Endometrial microvascular endothelial cells (primary cell): ENCODE results near the gene FGD5. TPM values are rescaled to one million over a fixed set of nuclear protein-coding genes. Genes with fewer than 3 reads are reported as not detected.

ENCODE experiments used
- in situ Hi-C: cut with HindIII; loops from 2 replicates; pipeline ENCODE4 v1.10.0; 2017; ENCODE audit warnings: low sequenced_read_pairs, low pct_unique_long_range_greater_than_20kb; ENCODE audit errors: inconsistent ontology term
- total RNA-seq: library from RNA; depleted of rRNA; stranded (reverse); fragments of >200 nt; gene quantifications from one replicate; pipeline ENCODE4 v1.2.3, GENCODE V29; 2015; ENCODE audit errors: inconsistent ontology term

Gene FGD5
- total RNA-seq, 1 donor from 2014 or later: 57.0 TPM

DNA sequence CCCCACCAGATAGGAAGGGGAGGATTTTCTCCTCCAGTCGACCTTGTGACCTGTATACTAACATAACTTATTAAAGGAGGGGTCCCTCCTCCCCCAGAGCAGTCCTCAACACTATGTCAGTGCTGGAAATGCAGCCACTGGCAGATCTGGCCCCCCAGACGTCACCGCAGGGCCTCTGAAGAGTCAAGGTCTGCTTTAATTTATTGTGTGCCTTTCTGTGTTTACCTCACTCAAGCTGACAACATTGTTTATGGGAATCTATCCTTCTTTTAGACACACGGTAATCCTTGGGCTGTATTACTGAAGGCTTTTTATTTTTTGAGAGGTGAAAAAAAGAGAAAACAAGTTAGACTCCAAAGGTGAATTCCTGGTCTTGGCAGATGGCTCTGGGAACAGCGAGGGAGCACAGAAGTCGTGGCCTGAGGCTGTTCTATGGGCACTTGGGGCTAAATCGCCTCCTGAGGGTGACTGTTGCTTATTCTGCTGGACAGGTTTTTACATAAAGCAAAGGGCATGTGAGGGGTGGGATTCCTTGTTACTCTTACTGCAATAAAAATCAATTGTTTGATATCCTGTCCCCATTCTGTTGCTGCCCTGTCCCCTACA, 115.2 kb downstream of the FGD5 start:
- in situ Hi-C loops: loop anchor here (25.0 kb wide), 1 partner anchor 272 kb away; the partner anchor contains the start of gene CCDC174

DNA sequence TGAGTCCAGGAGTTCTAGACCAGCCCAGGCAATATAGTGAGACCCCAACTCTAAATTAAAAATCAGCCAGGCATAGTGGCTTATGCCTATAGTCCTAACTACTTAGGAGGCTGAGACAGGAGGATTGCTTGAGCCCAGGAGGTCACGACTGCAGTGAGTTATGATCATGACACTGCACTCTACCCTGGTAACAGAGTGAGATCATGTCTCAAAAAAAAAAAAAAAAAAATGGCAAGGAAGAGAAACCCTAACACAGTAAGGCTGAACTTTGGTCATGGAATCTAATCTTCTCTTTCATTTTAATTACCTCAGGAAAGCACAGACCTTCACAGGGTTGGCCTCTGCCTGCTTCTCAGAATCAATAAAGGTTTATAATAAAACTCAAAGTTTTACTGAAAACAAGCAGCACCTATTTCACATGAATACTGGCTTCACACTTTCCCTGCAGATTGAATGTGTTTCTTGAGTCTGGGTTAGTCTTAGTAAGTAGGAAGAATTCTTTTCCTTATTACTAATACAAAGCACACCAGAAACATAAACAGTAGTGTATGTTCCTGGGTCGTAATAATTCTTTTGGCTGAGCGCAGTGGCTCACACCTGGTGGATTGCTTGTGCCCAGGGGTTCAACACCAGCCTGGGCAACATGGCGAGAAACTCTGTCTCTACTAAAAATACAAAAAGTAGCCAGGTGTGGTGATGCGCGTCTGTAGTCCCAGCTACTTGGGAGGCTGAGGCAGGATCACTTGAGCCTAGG, 117.0 kb downstream of the FGD5 start:
- in situ Hi-C loops: loop anchor here (25.0 kb wide), 1 partner anchor 273 kb away; the partner anchor contains the start of gene CCDC174

DNA sequence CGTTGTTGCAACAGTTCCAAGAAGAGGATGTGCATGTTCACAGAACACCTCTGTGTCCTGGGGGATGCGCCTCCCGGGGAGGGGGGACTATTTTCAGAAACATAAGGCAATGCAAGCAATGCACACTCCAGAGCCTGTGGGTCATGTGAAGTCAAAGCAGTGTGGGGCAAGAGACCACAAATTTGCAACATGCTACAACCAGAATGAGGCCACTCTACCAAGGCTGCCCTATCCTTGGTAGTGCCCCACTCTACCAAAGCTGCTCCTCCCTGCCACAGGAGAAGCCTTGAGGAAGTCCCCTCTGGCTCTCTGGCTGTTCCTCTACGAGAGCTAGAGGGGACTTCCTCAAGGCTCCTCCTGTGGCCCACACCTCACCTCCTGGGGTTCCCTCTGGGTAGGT, 120.2 kb downstream of the FGD5 start:
- in situ Hi-C loops: loop anchor here (25.0 kb wide), 1 partner anchor 277 kb away; the partner anchor contains the start of gene CCDC174

DNA sequence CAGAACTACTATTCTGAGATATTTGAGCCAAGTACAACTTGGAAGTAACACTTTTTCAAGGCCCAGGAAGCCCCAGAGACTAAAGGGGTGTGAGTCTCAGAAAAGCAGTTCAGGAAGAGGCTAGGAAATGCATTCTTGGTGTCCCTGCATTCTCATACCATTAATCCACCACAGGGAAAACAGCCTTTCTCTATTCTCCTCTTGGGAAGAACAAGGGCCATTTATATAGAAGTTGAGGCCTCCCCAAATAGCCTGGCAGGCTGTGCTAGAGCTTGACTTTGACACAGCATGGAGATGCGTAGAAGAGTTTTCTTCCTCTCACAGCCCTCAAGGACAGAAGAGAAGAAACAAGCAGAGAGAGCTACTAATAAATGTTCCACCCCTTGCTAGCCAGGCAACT, 123.1 kb downstream of the FGD5 start:
- in situ Hi-C loops: loop anchor here (10.0 to 25.0 kb wide), 2 partner anchors 103 to 280 kb away; partner anchors contain the start of gene CCDC174

DNA sequence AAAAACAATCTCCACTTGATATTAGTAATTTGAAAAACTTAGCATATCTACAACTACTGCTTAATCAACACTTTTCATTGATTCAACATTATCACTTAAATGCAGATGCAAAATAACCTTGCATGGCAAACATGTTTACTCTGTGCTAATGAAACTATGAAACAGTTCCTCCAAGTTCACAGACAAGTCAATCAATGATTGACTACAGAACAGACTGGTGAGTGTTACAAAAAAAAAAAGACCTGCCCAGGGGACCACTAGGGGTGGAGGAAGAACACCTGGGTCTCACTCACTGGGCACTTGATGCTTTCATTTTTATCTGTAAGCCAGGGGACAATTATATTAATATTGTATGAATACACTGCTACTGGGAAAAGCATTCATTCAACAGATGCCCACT, 124.3 kb downstream of the FGD5 start:
- in situ Hi-C loops: loop anchor here (10.0 to 25.0 kb wide), 2 partner anchors 102 to 281 kb away; partner anchors contain the start of gene CCDC174

DNA sequence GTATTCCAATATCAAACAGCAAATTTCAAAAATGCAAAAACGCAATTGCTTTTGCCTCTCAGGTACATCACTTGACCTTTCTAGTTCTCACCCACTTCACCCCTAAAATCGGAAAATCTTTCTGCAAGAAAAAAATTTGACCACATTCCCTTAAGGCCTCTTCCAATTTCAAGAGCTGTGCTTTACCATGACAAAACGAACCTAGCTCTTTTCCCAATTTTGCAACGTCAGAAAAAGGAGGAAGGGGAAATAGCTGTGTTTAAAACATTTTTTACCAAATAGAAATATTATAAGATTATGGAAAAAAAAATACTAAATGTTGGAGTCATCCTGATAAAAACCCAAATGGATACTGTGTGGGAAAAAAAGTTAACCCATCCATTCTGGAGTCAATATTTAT, 127.5 kb downstream of the FGD5 start:
- in situ Hi-C loops: loop anchor here (10.0 to 25.0 kb wide), 2 partner anchors 99 to 284 kb away; partner anchors contain the start of gene CCDC174

DNA sequence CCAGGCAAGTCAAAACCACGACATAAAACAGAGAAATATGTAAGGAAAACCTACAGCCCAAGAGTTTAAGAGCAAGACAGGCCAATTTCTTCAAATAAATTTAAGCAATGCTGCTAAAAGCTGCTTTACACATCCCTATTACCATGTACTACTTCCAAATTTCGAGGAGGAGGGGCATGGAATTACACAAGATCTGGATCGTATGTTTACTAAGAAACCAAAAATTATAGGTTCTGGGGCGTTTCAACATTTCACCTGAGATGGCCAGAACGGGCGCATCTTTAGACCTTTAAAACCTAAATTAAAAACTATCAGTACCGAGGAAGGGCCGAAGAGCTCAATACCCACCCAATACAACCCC, 128.0 kb downstream of the FGD5 start:
- in situ Hi-C loops: loop anchor here (10.0 to 25.0 kb wide), 2 partner anchors 98 to 284 kb away; partner anchors contain the start of gene CCDC174

DNA sequence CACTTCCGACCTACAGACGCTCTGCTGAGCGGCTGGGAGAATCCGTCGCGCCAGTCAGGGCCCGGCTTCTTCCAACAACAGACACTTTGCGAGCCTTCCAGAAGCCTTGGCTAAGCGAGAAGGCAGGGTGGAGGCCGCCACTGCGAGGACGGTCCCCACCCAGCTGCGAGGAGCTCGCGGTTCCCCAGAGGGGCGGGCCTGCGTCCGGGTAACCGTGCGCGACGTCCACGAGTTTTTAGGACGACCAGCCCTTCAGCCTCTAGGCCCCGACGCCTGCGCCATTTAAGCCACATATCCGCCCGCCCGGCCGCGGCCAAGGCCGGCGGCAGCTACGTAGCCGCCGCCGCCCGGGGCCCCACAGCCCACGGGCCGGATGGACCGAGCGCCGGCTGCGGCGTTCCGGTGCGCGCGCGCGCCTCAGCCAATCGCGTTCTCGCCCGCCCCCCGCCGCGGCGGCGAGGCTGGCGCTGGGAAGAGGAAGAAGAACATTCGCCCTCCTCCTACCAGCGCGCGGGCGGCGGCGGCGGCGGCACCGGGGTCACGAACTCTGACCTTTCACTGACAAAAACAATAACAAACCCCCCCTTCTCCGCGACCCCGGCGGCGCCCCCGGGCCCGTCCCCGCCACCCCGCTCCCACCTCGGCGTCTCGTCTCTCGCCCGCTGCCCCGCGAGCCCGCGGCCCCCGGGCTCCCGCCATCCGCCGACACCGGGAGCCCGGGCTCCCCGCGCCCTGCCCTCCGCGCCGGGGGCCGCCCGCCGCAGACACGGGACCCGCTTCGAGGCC, 128.5 kb downstream of the FGD5 start, which contains the start of gene NR2C2:
Gene NR2C2, plus strand, starts transcription at position 484 of the 786 bp plus-strand sequence. CDS start 56,332 bp downstream, outside the sequence.
- in situ Hi-C loops: loop anchor here (10.0 to 25.0 kb wide), 2 partner anchors 98 to 285 kb away; partner anchors contain the start of gene CCDC174

DNA sequence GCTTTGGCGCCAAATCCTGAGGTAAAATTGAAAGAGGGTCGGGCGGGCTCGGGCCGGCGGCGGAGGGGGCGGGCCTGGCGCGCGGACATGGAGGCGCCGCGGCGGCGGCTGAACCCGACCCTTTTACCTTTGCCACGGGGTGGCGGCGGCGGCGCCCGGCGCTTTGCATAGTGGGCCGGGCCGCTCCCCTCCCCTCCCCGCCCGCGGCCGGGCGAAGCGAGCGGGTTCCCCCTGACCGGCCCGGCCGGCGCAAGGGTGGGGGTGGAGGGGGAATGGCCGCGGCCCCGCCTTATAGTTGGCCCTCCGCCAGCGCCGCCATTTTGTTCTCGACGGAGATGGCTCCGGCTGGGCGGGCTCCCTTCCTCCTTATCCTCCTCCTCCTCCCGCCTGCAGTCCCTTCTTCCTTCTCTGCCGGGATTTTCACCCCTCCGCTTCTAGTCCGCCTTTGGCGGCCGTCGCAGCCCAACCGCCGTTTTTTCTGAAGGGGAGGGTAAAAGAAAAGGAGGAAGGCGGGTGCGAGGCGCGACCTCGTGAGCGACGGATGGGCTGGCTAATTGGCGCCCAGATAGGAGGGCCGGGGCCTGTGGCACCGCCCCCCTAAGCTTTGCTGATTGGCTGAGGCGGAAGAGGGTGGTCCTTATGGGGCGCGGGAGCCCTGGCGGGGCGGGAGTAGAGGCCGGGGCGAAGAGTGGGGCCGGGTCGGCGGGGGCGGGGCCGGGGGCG, 129.3 kb downstream of the FGD5 start:
- in situ Hi-C loops: loop anchor here (10.0 to 25.0 kb wide), 2 partner anchors 97 to 286 kb away; partner anchors contain the start of gene CCDC174

DNA sequence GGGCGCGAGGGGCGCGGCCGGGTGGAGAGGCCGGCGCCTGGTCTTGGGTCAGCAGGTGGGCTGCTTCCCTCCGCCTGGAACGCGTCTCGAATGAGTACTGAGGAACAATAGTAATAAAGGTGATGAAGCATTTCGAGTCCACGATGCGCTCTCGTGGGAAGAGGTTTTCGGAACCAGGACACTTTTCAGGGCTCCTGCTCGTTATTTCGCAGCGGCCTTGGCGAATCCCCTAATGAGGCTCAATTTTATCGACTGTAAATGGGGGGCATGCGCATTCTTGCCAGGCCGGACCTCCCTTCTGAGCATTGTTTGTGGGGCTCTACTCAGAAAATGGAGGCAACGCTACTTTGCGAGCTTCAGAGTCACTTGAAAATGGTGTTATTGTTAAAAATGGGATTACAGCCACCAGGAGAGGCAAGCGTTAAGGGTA, 129.9 kb downstream of the FGD5 start:
- in situ Hi-C loops: loop anchor here (10.0 to 25.0 kb wide), 2 partner anchors 96 to 286 kb away; partner anchors contain the start of gene CCDC174

DNA sequence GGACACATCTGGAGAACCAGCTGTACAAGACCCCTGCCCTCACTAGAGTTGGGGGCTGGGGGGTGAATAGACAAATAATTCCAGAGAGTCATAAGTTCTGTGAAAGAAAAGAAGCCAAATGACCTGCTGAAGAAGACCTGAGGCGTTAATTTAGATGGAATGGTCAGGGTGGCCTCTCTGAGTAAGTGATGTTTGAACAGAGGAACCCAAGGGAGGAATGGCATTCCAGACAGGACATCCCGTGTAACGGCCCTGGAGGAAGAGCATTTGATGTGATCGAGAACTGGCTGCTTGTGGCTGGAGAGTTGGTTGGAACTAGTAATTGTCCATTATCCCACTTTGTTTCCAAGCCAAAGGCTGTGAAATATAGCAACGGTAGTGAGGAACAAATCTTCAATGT, 130.4 kb downstream of the FGD5 start:
- in situ Hi-C loops: loop anchor here (10.0 to 25.0 kb wide), 2 partner anchors 96 to 287 kb away; partner anchors contain the start of gene CCDC174

DNA sequence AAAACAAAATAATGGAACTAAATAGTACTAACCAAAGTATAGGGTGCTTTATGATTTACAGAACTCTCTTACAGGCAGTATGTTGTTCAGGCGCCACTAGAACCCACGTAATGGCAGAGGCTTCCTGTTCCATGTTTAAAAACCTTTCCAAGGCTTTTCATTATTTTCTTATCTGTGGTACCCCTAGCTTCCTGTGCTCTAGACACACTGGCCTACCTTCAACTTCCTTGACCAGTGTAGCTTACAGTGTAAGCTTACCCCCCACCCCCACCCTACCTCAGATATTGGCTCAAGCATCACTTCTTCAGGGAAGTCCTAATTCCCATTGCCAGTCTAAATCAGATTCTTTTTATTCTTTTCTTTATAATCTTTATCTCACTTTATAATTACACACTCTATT, 131.5 kb downstream of the FGD5 start:
- in situ Hi-C loops: no loop called here

DNA sequence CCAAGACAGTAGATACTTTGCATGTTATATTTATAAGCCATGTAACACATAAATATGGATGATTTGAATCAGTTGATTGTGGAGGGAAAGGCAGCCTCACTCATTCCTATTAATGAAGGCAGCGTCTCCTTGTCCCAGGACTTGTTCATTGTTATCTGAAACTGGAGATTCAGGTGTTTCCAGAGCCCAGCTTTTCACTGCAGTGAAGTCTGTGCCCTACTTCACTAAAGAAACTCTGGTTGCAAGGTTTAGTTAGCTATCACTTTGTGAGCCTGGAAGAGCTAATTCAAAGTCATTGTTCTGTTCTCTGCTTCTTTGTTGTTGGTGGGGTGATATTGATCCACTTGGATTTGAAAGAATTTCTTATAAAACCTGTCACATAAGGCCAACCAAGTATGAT, 138.4 kb downstream of the FGD5 start:
- in situ Hi-C loops: no loop called here

DNA sequence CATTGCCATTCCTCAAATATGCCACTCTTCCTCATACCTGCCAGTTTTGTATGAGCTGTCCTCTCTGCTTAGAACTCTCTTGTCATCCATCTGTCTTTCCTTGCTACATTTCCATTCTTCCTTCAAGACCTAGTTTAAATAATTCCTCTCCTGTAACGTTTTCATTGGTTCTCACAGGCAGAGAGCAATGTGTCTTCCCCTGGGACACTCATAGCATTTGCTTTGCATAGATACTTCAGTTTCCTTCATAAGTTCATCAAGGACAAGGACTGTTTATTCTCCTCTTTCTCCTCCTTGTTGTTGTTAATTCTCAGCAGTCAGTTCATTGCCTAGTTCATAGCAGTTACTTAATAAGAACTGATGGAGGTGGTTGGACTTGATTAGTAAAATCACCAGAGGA, 139.2 kb downstream of the FGD5 start:
- in situ Hi-C loops: no loop called here

DNA sequence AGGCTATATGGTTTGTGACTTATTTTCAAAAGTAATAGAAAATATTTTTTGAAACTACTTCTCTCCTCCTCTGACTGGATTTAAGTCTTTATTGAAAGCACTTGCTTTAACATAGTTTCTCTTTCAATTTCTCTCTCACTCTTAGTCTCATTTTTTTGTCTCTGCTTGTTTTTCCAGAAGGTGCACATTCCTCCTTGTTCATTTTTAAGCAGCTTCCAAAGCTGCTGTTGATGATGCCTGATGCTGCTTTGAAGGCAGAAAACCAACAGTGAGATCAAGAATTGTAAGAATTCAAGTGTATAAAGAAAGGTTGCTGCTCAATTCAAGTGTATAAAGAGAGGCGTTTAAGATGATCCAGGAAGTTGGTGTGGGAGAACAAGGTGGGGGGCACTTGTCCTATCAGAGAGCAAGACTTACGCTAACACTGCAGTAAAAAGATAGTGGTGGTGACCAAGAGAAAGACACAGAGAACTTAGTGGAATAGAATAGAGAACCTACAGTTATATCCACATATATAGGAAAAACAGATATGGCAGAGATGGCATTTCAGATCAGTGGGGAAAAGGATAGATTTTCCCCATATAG, 140.7 kb downstream of the FGD5 start:
- in situ Hi-C loops: no loop called here

DNA sequence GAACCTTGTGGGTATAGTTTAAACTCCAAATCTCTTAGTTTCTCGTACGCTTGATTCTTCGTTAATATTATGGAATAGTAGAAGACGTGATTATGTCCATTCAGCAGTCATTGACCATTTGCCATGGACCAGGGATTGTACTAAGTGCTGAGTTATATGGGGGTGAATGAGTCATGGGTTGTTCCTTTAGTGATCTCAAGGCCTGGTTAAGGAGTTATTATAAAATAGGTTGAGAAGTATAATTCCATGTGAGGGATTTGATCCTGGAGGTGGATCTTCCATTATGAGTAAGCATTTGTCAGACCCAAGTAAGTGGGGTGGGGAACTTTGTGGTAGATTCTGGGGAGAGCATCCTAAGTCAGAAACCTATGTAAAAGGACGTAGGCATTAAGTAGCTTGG, 144.0 kb downstream of the FGD5 start:
- in situ Hi-C loops: no loop called here

DNA sequence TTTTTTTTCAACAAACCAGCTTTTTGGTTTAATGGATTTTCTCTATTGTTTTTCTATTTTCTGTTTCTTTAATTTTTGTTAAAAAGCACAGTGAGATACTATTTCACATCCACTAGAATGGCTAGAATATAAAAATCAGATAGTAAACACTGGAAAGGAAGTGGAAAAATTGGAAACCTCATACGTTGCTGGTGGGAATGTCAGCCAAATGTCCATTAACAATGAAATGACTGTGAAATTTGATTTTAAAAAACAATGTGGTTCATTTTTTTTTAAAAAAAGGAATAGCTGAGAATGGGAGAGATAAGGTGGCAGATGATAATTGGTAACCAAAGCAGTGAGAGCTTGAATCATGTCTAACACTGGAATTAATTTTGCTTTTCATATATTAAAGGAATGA, 148.5 kb downstream of the FGD5 start:
- in situ Hi-C loops: no loop called here

DNA sequence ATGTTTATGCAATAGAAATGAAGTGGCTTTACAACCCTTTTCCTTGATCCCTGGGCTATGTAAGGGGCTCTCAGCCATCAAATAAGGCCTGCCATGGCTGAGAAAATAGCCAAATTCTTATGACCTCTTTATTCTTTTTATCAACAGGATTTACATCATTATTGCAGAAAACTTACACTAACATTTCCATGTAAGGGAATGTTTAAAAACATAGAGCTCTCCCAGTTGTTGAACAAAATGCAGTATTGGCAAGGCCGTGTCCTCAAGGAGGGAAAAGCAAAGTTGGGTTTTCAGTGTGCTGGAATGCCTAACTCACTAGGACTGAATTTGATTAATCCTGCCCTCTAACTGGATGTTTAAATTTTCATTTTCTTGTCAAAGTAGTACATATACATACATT, 150.9 kb downstream of the FGD5 start:
- in situ Hi-C loops: no loop called here
